MV-4-11 (cell line): Measurements from ENCODE around the gene LMAN2.
"Not testable (repeated sequence)": the region's sequence is repeated elsewhere in the genome, so short reads cannot be mapped to it uniquely, and the experiment has no call there.

ENCODE experiments used
- DNase-seq: peaks from one replicate; lab custom pipeline; 2025; lab: John Stamatoyannopoulos, UW

LMAN2 gene

GRCh38 chr5:177364159-177364962 is 12.9 kb upstream of the LMAN2 start:
- DNase-seq, result no peak

- no peak for DNase-seq
Observed at GRCh38 chr5:177363565-177363964, 12.1 kb upstream of the LMAN2 start.

- DNase-seq, result peak; percentile 13
Observed at GRCh38 chr5:177362610-177363507, 11.4 kb upstream of the LMAN2 start.

- no peak for DNase-seq
Observed at GRCh38 chr5:177362292-177362609, 10.8 kb upstream of the LMAN2 start.

- peak; percentile 49 for DNase-seq
Observed at GRCh38 chr5:177361418-177362291, 10.2 kb upstream of the LMAN2 start.

- DNase-seq, result not testable (repeated sequence)
Observed at GRCh38 chr5:177360740-177361139, 9.3 kb upstream of the LMAN2 start.

GRCh38 chr5:177359860-177360259 is 8.4 kb upstream of the LMAN2 start:
- DNase-seq, result no peak

GRCh38 chr5:177359451-177359851 is 8.0 kb upstream of the LMAN2 start:
- no peak for DNase-seq

- no peak for DNase-seq
Observed at GRCh38 chr5:177358370-177358819, 6.9 kb upstream of the LMAN2 start.

GRCh38 chr5:177357459-177358351 is 6.2 kb upstream of the LMAN2 start, which contains the start of gene RGS14:
Gene RGS14 (plus strand): TSS chr5:177357924. CDS start chr5:177358025, 101 bp downstream.
- peak; percentile 97 for DNase-seq

GRCh38 chr5:177357146-177357458 is 5.6 kb upstream of the LMAN2 start:
- DNase-seq, result no peak

- DNase-seq, result peak; percentile 24
Observed at GRCh38 chr5:177356746-177357145, 5.3 kb upstream of the LMAN2 start.

- DNase-seq, result peak; percentile 59
Observed at GRCh38 chr5:177355868-177356168, 4.3 kb upstream of the LMAN2 start.

GRCh38 chr5:177355162-177355867 is 3.8 kb upstream of the LMAN2 start:
- DNase-seq, result no peak

GRCh38 chr5:177354711-177355110 is 3.2 kb upstream of the LMAN2 start:
- peak; percentile 62 for DNase-seq

- DNase-seq, result no peak
Observed at GRCh38 chr5:177354256-177354655, 2.8 kb upstream of the LMAN2 start.

GRCh38 chr5:177353093-177353492 is 1.6 kb upstream of the LMAN2 start:
- peak; percentile 64 for DNase-seq

GRCh38 chr5:177350776-177351391 is 584 bp downstream of the LMAN2 start:
- DNase-seq, result no peak

- DNase-seq, result no peak
Observed at GRCh38 chr5:177349762-177350161, 1.7 kb downstream of the LMAN2 start.

- DNase-seq, result no peak
Observed at GRCh38 chr5:177349362-177349647, 2.2 kb downstream of the LMAN2 start.
